Brain microvascular endothelial cell (primary cell): ENCODE data around the gene TCIRG1.

Source experiments
- DNase-seq: peaks from one replicate; pipeline ENCODE4 v3.0.0-alpha.2; 2020
- H3K27ac ChIP-seq: fragments of 250-450 bp; sonication (Bioruptor Pico); 2 replicates; pipeline ENCODE4 v1.5.1; 2020; ENCODE audit warnings: mild to moderate bottlenecking, moderate library complexity
- H3K27me3 ChIP-seq: fragments of 250-450 bp; sonication (Bioruptor Pico); replicated peaks from 2 replicates; pipeline ENCODE4 v1.5.1; 2020; ENCODE audit warnings: mild to moderate bottlenecking
- H3K36me3 ChIP-seq: fragments of 250-450 bp; sonication (Bioruptor Pico); replicated peaks from 2 replicates; pipeline ENCODE4 v1.5.1; 2020; ENCODE audit warnings: mild to moderate bottlenecking
- H3K4me3 ChIP-seq: 2 replicates; pipeline ENCODE4 v1.5.1; 2011; ENCODE audit warnings: low read depth, mild to moderate bottlenecking, control low read depth, low read length, moderate library complexity
- in situ Hi-C: cut with HindIII; loops from 2 replicates; pipeline ENCODE4 v1.10.0; 2017; ENCODE audit warnings: low sequenced_read_pairs, low pct_ligation_motif_present
- TF ChIP-seq, protein P1 (sequence below): IDR thresholded peaks from 2 replicates; pipeline ENCODE4 v1.5.1; 2011; ENCODE audit warnings: low read depth, mild to moderate bottlenecking, moderate library complexity, low read length, control low read depth, inconsistent platforms; ENCODE audit errors: missing control alignments

The TCIRG1 gene

GRCh38 chr11:68053981-68054812 is 15.4 kb downstream of the TCIRG1 start:
- no peak for DNase-seq
- no peaks in the 10 kb centered on the region for H3K27me3 ChIP-seq
- in situ Hi-C loops: no loop called here
- peaks cover 36% of the 10 kb centered on the region for H3K36me3 ChIP-seq
- no peak overlapping the region for H3K4me3 ChIP-seq
- no peak overlapping the region for H3K27ac ChIP-seq
- TF ChIP-seq, protein P1, sequence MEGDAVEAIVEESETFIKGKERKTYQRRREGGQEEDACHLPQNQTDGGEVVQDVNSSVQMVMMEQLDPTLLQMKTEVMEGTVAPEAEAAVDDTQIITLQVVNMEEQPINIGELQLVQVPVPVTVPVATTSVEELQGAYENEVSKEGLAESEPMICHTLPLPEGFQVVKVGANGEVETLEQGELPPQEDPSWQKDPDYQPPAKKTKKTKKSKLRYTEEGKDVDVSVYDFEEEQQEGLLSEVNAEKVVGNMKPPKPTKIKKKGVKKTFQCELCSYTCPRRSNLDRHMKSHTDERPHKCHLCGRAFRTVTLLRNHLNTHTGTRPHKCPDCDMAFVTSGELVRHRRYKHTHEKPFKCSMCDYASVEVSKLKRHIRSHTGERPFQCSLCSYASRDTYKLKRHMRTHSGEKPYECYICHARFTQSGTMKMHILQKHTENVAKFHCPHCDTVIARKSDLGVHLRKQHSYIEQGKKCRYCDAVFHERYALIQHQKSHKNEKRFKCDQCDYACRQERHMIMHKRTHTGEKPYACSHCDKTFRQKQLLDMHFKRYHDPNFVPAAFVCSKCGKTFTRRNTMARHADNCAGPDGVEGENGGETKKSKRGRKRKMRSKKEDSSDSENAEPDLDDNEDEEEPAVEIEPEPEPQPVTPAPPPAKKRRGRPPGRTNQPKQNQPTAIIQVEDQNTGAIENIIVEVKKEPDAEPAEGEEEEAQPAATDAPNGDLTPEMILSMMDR: no peak

GRCh38 chr11:68056317-68057285 is 17.8 kb downstream of the TCIRG1 start:
- TF ChIP-seq, protein P1: no peak
- no peak for DNase-seq
- in situ Hi-C loops: no loop called here
- Histone ChIP-seq H3K27ac (no peak overlapping the region), H3K27me3 (no peaks in the 10 kb centered on the region), H3K36me3 (peaks cover 19% of the 10 kb centered on the region), H3K4me3 (no peak overlapping the region)

DNA sequence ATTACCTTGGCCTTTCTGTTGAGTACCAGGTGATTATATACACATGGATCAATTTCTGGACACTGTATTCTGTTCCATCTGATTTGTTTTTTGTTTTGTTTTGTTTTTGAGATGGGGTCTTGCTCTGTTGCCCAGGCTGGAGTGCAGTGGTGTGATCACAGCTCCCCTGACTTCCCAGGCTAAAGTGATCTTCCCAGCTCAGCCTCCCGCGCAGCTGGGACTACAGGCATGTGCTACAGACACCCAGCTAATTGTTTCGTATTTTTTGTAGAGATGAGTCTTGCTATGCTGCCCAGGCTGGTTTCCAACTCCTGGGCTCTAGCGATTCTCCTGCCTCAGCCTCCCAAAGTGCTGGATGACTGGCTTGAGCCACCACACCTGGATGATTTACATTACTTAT is 19.0 kb downstream of the TCIRG1 start:
- no peak overlapping the region for H3K27ac ChIP-seq
- peaks cover 9% of the 10 kb centered on the region for H3K36me3 ChIP-seq
- no peak for DNase-seq
- H3K27me3 ChIP-seq: no peaks in the 10 kb centered on the region
- in situ Hi-C loops: no loop called here
- TF ChIP-seq, protein P1: no peak
- no peak overlapping the region for H3K4me3 ChIP-seq

DNA sequence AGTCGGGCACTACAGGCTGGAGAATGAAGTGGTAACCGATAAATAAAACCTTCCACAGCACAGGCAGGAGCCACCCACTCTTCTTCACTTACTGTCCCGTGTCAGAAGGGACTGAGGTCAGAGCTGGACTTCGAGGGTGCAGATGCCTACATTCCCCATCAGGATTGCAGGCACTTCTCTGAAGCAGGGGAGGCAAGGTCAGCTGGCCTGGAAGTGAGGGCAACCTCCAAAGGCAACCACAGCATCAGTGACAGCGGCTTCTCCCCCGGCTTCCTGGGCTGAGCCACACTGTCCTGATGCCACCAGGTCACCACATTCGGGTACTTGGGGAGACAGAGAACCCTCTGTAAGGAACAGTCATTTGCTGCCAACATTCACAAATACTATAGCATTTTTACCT is 22.7 kb downstream of the TCIRG1 start:
- in situ Hi-C loops: no loop called here

GRCh38 chr11:68064926-68065325 is 26.1 kb downstream of the TCIRG1 start:
- peaks cover 5% of the 10 kb centered on the region for H3K36me3 ChIP-seq
- DNase-seq: no peak
- H3K4me3 ChIP-seq: no peak overlapping the region
- no peaks in the 10 kb centered on the region for H3K27me3 ChIP-seq
- TF ChIP-seq, protein P1: no peak
- in situ Hi-C loops: no loop called here
- H3K27ac ChIP-seq: no peak overlapping the region

More for the DNA sequence above, 22.7 kb downstream of the TCIRG1 start:
- Histone ChIP-seq H3K27ac (no peak overlapping the region), H3K36me3 (peaks cover 5% of the 10 kb centered on the region), H3K27me3 (no peaks in the 10 kb centered on the region), H3K4me3 (no peak overlapping the region)
- no peak for DNase-seq
- TF ChIP-seq, protein P1: no peak
